SK-N-MC (cell line): ENCODE results near the gene PNPLA5.

Experiments used
- DNase-seq: peaks from one replicate; pipeline ENCODE4 v3.0.0-alpha.2; 2011; ENCODE audit warnings: low read depth, low spot score
- H3K27ac ChIP-seq: fragments of 200-600 bp; sonication (generic); 2 replicates; pipeline ENCODE4 v1.5.1; 2016; ENCODE audit warnings: mixed run types
- H3K36me3 ChIP-seq: fragments of 200-600 bp; sonication (generic); 2 replicates; pipeline ENCODE4 v1.6.1; 2017; ENCODE audit warnings: antibody characterized with exemption, low read length, mixed read lengths; ENCODE audit not compliant: insufficient read depth
- H3K4me3 ChIP-seq: fragments of 200-600 bp; sonication (generic); 2 replicates; pipeline ENCODE4 v1.5.1; 2016
- H3K9ac ChIP-seq: fragments of 200-600 bp; sonication (generic); 2 replicates; pipeline ENCODE4 v1.8.0; 2017; ENCODE audit warnings: mixed run types, mixed read lengths; ENCODE audit not compliant: insufficient read length
- H3K9me3 ChIP-seq: fragments of 200-600 bp; sonication (generic); 2 replicates; pipeline ENCODE4 v1.6.1; 2017; ENCODE audit warnings: low read depth, mild to moderate bottlenecking, antibody characterized with exemption, low read length, moderate library complexity, mixed read lengths
- EZH2 ChIP-seq: fragments of 200-600 bp; sonication (generic); IDR thresholded peaks from one replicate; pipeline ENCODE4 v1.6.1; 2017; ENCODE audit warnings: antibody characterized with exemption
- FOXP2 ChIP-seq: optimal IDR thresholded peaks from 2 replicates; pipeline ENCODE3; 2011; ENCODE audit warnings: mild to moderate bottlenecking, moderate library complexity; ENCODE audit not compliant: insufficient read depth; ENCODE audit errors: extremely low read length, control extremely low read depth
- POLR2AphosphoS5 ChIP-seq: IDR thresholded peaks from 2 replicates; pipeline ENCODE4 v1.6.1; 2012; ENCODE audit warnings: mild to moderate bottlenecking, low read depth, low read length, borderline replicate concordance

PNPLA5 gene

DNA sequence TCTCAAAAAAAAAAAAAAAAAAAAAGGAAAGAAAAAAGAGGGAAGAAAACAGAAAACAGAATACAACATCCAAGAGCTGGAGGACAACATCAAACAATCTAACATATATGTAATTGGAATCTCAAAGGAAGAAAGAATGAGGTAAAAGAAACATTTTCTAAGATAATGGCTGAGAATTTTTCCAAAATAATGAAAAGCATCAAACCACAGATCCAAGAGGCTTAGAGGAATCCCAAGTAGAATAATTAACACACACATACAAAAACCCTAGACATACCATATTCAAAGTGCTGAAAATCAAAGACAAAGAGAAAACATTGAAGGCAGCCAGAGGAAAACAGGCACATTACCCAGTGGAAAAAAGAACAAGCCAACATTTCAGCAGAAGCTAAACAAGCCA is 34.4 kb downstream of the PNPLA5 start:
- no peaks in the 10 kb centered on the region for H3K9me3 ChIP-seq

DNA sequence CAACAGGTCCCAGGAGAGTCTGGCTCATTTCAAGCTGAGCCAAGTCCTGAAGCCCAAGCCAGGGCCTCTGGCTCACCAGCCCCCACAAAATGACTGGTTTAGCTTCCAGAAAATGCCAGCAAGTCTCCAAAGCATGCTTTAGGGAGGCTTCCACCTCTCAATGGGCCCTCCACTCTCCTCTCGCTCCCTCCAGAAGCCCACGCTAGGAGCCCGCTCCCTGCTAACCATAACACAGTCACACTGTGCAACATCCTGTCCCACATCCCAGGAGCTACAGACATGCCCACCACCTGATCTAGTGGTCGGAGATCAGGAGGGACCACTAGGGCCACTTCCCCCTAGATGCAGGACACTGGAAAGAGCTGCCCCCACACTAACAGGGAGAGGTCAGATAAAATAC is 36.4 kb downstream of the PNPLA5 start:
- DNase-seq = no peak
- H3K36me3 ChIP-seq = no peaks in the 10 kb centered on the region
- H3K9ac ChIP-seq = no peak overlapping the region
- TF ChIP-seq EZH2 (no peak), FOXP2 (no peak), POLR2AphosphoS5 (no peak)
- no peak overlapping the region for H3K27ac ChIP-seq
- H3K4me3 ChIP-seq = no peak overlapping the region
- no peaks in the 10 kb centered on the region for H3K9me3 ChIP-seq

More for the DNA sequence above, 34.4 kb downstream of the PNPLA5 start:
- Histone ChIP-seq H3K4me3 (no peak overlapping the region), H3K9ac (no peak overlapping the region), H3K36me3 (no peaks in the 10 kb centered on the region), H3K27ac (no peak overlapping the region)
- TF ChIP-seq POLR2AphosphoS5 (no peak), EZH2 (no peak), FOXP2 (no peak)
- DNase-seq = no peak

DNA sequence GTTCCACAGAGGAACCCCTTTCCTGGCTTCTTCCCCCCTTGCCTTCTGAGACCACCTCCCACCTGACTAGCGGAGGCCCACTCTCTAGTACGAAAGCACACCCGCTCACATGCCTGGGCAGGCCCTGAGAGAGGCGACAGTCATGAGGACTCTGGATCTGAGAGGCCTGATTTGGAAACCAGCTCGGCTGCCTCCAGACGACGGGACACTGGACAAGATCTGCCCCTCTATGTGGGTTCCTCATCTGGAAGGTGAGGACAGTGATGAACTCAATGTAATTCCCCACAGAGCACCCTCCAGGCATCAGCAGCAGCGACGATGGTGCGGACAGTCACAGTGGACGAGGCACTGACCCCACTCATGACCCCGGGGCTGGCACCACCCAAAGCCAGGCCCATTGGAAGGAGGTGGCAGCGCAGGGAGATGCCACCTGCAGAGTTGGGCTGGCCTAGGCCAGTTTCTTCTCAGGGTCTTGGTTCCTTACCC is 37.0 kb downstream of the PNPLA5 start:
- no peaks in the 10 kb centered on the region for H3K9me3 ChIP-seq
- H3K27ac ChIP-seq = no peak overlapping the region
- TF ChIP-seq POLR2AphosphoS5 (no peak), EZH2 (no peak), FOXP2 (no peak)
- no peak for DNase-seq
- no peak overlapping the region for H3K9ac ChIP-seq
- no peaks in the 10 kb centered on the region for H3K36me3 ChIP-seq
- no peak overlapping the region for H3K4me3 ChIP-seq

DNA sequence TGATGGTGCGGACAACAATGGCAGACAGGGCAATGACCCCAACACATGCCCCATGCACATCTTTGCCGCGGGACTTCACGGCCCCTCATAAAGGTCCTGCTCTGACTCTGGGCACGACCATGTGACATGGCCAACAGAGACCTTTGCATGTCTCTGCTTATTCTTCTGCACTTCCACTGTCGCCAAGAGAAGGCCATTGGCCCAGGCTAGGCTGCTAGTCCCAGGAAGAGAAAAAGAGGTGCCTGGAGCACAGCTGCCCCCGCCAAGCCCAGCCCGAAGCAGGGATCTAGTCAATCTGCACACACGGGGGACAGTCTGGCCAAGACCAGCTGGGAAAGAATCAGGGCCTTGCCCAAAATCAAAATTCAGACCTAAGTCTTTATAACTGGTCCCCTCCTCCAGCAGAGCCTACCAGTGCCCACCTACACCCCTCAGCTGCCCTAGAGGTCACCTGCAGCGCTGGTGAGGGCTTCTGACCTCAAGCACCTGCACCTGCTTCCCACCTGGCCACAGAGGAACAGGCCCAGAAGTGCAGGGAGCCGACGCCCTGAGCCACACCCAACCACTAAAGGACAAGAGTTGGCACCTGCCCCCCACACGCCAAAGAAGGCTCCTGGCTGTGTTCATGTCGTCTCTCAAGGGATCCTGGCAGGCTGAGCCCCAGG is 37.6 kb downstream of the PNPLA5 start:
- TF ChIP-seq EZH2 = no peak
- Histone ChIP-seq H3K4me3 (no peak overlapping the region), H3K9ac (no peak overlapping the region), H3K27ac (no peak overlapping the region), H3K9me3 (no peaks in the 10 kb centered on the region), H3K36me3 (no peaks in the 10 kb centered on the region)
- no peak for DNase-seq

DNA sequence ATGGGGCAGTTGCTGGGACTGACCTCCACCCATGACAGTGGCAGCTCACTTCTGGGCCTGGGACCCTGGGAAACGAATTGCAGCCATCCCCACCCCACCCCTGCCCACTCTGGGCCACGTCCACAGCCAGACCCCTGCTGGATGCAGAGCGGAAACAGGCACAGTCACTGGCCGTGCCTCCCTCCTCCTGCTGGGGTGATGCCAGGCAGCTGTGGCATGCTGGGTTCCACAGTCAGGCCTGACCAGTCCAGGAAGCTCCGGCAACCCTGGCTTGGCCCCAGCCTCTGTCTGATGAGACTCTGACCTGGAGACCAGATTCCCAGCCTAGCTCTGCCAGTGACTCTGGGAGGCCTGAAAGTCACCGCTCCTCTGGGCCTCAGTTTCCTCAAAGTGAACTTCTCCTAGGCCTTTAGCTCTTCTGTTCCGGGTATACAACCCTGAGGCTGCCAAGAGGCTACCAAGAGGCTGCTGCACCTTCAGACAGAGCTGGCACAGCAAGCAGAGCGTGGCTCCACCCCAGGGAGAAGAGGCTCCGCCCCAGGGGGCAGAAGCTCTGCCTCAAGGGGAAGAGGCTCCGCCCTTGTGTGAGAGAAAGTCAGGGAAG is 38.4 kb downstream of the PNPLA5 start:
- Histone ChIP-seq H3K9me3 (no peaks in the 10 kb centered on the region), H3K27ac (no peak overlapping the region), H3K9ac (no peak overlapping the region), H3K4me3 (no peak overlapping the region), H3K36me3 (no peaks in the 10 kb centered on the region)
- TF ChIP-seq EZH2 (no peak), FOXP2 (no peak), POLR2AphosphoS5 (no peak)
- DNase-seq = no peak

DNA sequence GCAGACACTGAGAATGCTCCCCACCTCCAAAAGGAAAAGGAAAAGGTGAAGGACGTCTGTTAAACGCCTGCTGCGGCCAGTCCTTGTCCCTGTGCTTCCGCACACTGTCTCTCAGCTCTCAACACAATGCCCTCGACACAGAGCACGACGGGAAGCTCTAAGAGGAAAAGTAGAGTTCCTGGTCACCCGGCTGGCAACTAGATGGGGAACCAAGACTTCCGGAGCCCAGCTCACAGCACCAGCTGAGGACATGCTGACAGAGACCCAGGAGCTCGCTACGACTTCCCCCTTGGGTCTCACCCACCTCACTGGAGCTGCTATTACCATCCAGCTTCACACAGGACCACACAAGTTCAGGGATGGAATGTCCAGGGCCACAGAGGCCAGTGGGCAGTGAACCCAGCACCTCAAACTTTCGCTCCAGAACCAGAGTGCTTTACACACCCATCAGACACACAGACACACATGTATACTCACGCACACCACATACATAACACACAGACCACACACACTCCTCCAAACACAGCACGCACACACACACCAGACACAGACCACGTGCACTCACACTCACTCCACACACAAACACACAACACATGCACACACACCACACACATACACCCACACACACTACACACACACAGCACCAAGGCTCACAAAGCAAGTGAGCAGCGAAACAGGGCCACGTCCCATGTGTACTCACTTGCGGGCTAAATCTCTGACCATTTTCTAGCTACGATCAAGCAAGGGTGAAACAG is 39.1 kb downstream of the PNPLA5 start:
- no peak for DNase-seq

DNA sequence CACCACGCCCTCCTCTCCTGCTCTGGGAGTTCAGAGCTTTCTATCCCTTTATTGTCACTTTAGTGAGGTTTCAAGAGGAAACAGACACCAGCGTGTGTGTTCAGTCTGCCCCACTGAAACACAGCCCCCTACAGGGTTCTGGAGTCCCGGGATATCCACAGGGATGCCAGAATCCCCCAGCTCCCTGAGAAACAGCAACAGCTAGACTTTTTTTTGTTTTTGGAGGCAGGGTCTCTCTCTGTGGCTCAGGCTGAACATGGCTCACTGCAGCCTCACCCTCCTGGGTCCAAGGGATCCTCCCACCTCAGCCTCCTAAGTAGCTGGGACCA is 39.9 kb downstream of the PNPLA5 start:
- no peak for TF ChIP-seq EZH2
- no peak for TF ChIP-seq FOXP2
- TF ChIP-seq POLR2AphosphoS5 = no peak
- DNase-seq = no peak
- no peak overlapping the region for H3K4me3 ChIP-seq
- no peaks in the 10 kb centered on the region for H3K36me3 ChIP-seq
- H3K9me3 ChIP-seq = no peaks in the 10 kb centered on the region
- no peak overlapping the region for H3K27ac ChIP-seq
- no peak overlapping the region for H3K9ac ChIP-seq

More for the DNA sequence above, 39.1 kb downstream of the PNPLA5 start:
- no peak overlapping the region for H3K9ac ChIP-seq
- no peak overlapping the region for H3K4me3 ChIP-seq
- TF ChIP-seq EZH2 = no peak
- TF ChIP-seq FOXP2 = no peak
- no peak for TF ChIP-seq POLR2AphosphoS5
- H3K9me3 ChIP-seq = no peaks in the 10 kb centered on the region
- H3K27ac ChIP-seq = no peak overlapping the region
- H3K36me3 ChIP-seq = no peaks in the 10 kb centered on the region

DNA sequence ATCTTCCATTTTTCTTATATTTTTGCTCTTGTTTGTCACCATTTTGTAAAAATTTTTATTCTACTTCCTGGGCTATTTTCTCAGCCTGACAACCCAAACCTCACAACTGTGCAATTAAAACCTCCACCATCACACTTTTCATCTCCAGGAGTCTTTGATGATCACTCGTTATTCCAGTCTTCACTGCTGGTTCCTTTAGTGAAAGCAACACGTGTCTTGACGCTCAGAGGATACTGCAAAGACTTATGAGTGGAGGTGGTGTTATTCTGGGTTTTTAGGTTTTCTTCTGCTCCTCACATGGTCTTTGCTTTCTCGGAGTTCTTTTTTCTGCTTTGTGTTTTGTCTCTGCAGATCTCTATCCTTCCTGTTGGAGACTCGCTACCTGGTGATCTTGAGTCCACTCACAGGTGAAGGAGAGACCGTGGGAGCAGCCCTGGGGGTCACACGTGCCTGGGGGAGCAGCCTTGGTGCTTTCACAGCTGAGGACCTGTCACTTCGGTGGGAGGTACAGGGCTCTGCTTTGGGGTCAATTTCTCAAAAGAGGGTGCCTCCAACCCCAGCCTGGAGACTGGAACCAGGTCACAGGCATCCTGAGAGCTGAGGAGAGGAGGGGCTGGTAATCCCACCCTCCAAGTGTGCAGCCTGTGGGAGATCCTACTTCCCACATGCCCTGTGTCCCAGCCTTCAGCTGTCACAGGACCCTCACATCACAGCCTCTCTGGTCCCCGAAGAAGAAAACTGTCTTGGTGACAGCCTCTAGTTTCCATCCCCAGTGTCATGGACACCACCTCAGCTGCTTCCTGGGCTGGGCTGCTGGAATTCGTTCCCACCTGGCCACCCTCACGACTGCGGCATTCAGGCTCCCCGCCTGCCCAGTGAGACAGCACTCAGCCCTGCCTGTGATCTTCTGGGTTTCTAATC is 40.5 kb downstream of the PNPLA5 start:
- Histone ChIP-seq H3K36me3 (no peaks in the 10 kb centered on the region), H3K27ac (no peak overlapping the region), H3K9ac (no peak overlapping the region), H3K4me3 (no peak overlapping the region), H3K9me3 (no peaks in the 10 kb centered on the region)
- no peak for DNase-seq
- no peak for TF ChIP-seq EZH2
- no peak for TF ChIP-seq FOXP2
- TF ChIP-seq POLR2AphosphoS5 = no peak
